CD8-positive, alpha-beta memory T cell (primary cell): ENCODE data around the gene SCYGR8. TPM values are rescaled to one million over a fixed set of nuclear protein-coding genes. Genes with fewer than 3 reads are reported as not detected.

Experiments
- CTCF ChIA-PET: fragments of 350-600 bp; sonication (Branson Sonifier 250); formaldehyde crosslinking; loops from one replicate; lab custom pipeline; 2021; ENCODE audit warnings: antibody characterized with exemption; lab: Charles Lee
- POLR2A ChIA-PET: fragments of 350-600 bp; sonication (Branson Sonifier 250); formaldehyde crosslinking; loops from one replicate; lab custom pipeline; 2021; ENCODE audit warnings: antibody characterized with exemption; lab: Charles Lee
- DNase-seq, 5 donors: peaks; one replicate each; pipeline versions ENCODE4 v3.0.0 to v3.0.0-alpha.2; 2020 to 2022; ENCODE audit warnings: mixed read lengths in 1 of 5
- H3K27ac ChIP-seq: one replicate; pipeline ENCODE4 v1.7.0; 2013; ENCODE audit warnings: low read depth, mild to moderate bottlenecking, low read length, moderate library complexity
- H3K27me3 ChIP-seq: 2 replicates; pipeline ENCODE4 v1.7.0; 2013; ENCODE audit warnings: low read length, mild to moderate bottlenecking; ENCODE audit not compliant: insufficient read depth, poor library complexity, severe bottlenecking
- H3K36me3 ChIP-seq: 2 replicates; pipeline ENCODE4 v1.7.0; 2013; ENCODE audit warnings: mild to moderate bottlenecking, low read length, moderate library complexity; ENCODE audit not compliant: insufficient read depth
- H3K4me1 ChIP-seq: 2 replicates; pipeline ENCODE4 v1.7.0; 2013; ENCODE audit warnings: mild to moderate bottlenecking, low read length, moderate library complexity; ENCODE audit not compliant: insufficient read depth
- H3K4me3 ChIP-seq: 2 replicates; pipeline ENCODE4 v1.7.0; 2013; ENCODE audit warnings: mild to moderate bottlenecking, low read length
- H3K9me3 ChIP-seq: 2 replicates; pipeline ENCODE4 v1.7.0; 2013; ENCODE audit warnings: mild to moderate bottlenecking, low read length
- H3K27ac Mint-ChIP-seq, 8 donors: one replicate each; pipeline ENCODE4 v1.8.0; 2020 to 2021; ENCODE audit warnings: mixed read lengths in 8 of 8, mild to moderate bottlenecking in 6 of 8, inconsistent platforms in 3 of 8, moderate library complexity in 3 of 8
- H3K27me3 Mint-ChIP-seq, 2 donors: one replicate each; pipeline ENCODE4 v1.8.0; 2020 to 2021; ENCODE audit warnings: mixed read lengths in 2 of 2, mild to moderate bottlenecking in 1 of 2, moderate library complexity in 1 of 2
- H3K36me3 Mint-ChIP-seq, 3 donors: one replicate each; pipeline ENCODE4 v1.8.0; 2020 to 2021; ENCODE audit warnings: mixed read lengths in 3 of 3, inconsistent platforms in 1 of 3, mild to moderate bottlenecking in 1 of 3
- H3K4me1 Mint-ChIP-seq, 3 donors: one replicate each; pipeline ENCODE4 v1.8.0; 2020 to 2021; ENCODE audit warnings: mixed read lengths in 3 of 3, inconsistent platforms in 1 of 3, mild to moderate bottlenecking in 1 of 3
- H3K4me3 Mint-ChIP-seq, 7 donors: one replicate each; pipeline ENCODE4 v1.8.0; 2020 to 2021; ENCODE audit warnings: mixed read lengths in 7 of 7, mild to moderate bottlenecking in 6 of 7, moderate library complexity in 4 of 7, inconsistent platforms in 2 of 7
- H3K9me3 Mint-ChIP-seq, 5 donors: one replicate each; pipeline ENCODE4 v1.8.0; 2020 to 2022; ENCODE audit warnings: mixed read lengths in 5 of 5, mild to moderate bottlenecking in 3 of 5, moderate library complexity in 2 of 5, inconsistent platforms in 1 of 5
- polyA plus RNA-seq: library from polyadenylated mRNA; unstranded; fragments of 300-500 nt; fragmentation: Illumina TruSeq; gene quantifications from one replicate; pipeline ENCODE4 v1.2.3, GENCODE V29; 2021
- total RNA-seq, 2 experiments: library from RNA; stranded (reverse); gene quantifications; one replicate each; pipeline ENCODE4 v1.2.3, GENCODE V29; 2021

SCYGR8 gene
- total and polyA plus RNA-seq, 3 experiments from 2014 or later, result not detected

GRCh38 chr2:227782804-227783203 is 37.1 kb downstream of the SCYGR8 start:
- Mint-ChIP-seq H3K4me3 (peak overlapping the region; percentile 68 to 92 (median 82)), H3K36me3 (no peaks in the 10 kb centered on the region), H3K27me3 (peaks cover 11 to 13% of the 10 kb centered on the region in 2 donors), H3K9me3 (no peaks in the 10 kb centered on the region), H3K27ac (peak overlapping the region in 7 of 8 donors; percentile 76 to 99 (median 93)), H3K4me1 (peaks cover 6 to 15% (median 12%) of the 10 kb centered on the region in 3 donors)
- CTCF ChIA-PET, result interaction anchor here (1.1 kb wide), 1 partner anchor 8 kb away, joined by 3 read pairs; no protein-coding TSS in a partner anchor
- no peaks in the 10 kb centered on the region for H3K4me1 ChIP-seq
- POLR2A ChIA-PET, result no interaction called here
- H3K27me3 ChIP-seq, result no peaks in the 10 kb centered on the region
- no peak for DNase-seq
- H3K9me3 ChIP-seq, result no peaks in the 10 kb centered on the region
- H3K4me3 ChIP-seq, result no peak overlapping the region
- H3K27ac ChIP-seq, result no peak overlapping the region
- no peaks in the 10 kb centered on the region for H3K36me3 ChIP-seq

DNA sequence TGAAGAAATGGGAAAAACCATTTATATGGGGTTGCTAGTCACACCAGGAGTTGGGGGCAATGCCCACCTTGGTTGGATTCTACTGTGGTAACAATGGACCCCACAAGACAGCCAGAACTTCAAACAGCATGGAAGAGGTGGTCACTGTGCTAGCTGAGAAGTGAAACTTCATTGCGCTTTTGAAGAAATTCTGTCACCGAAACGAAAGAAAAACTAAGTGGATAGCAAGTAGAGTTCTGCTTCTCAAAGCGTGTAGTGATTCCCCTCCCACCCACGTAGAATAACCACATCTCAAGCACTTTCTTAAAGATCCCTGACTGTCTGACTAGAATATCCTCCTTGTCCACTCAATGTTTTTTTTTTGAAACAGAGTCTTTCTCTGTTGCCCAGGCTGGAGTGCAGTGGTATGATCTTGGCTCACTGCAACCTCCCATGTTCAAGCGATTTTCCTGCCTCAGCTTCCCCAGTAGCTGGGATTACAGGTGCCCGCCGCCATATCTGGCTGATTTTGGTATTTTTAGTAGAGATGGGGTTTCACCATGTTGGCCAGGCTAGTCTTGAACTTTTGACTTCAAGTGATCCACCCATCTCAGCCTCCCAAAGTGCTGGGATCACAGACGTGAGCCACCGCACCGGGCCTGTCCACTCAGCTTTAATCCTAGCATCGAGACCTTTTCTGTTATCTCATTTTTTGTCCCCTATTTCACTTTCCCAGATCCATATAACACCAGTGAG is 37.9 kb downstream of the SCYGR8 start:
- H3K36me3 ChIP-seq, result no peaks in the 10 kb centered on the region
- Mint-ChIP-seq H3K4me3 (peak overlapping the region; percentile 68 to 92 (median 82)), H3K36me3 (peaks cover 0 to 6% (median 0%) of the 10 kb centered on the region in 3 donors), H3K9me3 (no peaks in the 10 kb centered on the region), H3K27me3 (peaks cover 9 to 13% of the 10 kb centered on the region in 2 donors), H3K4me1 (peaks cover 6 to 15% (median 12%) of the 10 kb centered on the region in 3 donors), H3K27ac (peak overlapping the region; percentile 76 to 99 (median 93))
- H3K9me3 ChIP-seq, result no peaks in the 10 kb centered on the region
- peak in 1 of 5 donors; percentile 22 for DNase-seq
- H3K4me3 ChIP-seq, result no peak overlapping the region
- H3K4me1 ChIP-seq, result no peaks in the 10 kb centered on the region
- CTCF ChIA-PET, result interaction anchor here (1.1 kb wide), 1 partner anchor 9 kb away, joined by 3 read pairs; no protein-coding TSS in a partner anchor
- peak overlapping the region; percentile 15 for H3K27ac ChIP-seq
- no peaks in the 10 kb centered on the region for H3K27me3 ChIP-seq
- POLR2A ChIA-PET, result no interaction called here

GRCh38 chr2:227785293-227785692 is 39.6 kb downstream of the SCYGR8 start:
- no peaks in the 10 kb centered on the region for H3K9me3 ChIP-seq
- Mint-ChIP-seq H3K27ac (peak overlapping the region in 2 of 8 donors; percentile 61 to 66), H3K9me3 (peaks cover 0 to 2% (median 0%) of the 10 kb centered on the region in 5 donors), H3K4me3 (no peak overlapping the region), H3K4me1 (peaks cover 6 to 17% (median 15%) of the 10 kb centered on the region in 3 donors), H3K36me3 (peaks cover 0 to 9% (median 0%) of the 10 kb centered on the region in 3 donors), H3K27me3 (peaks cover 8% of the 10 kb centered on the region in 2 donors)
- ChIA-PET CTCF (no interaction called here), POLR2A (no interaction called here)
- no peaks in the 10 kb centered on the region for H3K4me1 ChIP-seq
- no peak overlapping the region for H3K27ac ChIP-seq
- no peak overlapping the region for H3K4me3 ChIP-seq
- no peaks in the 10 kb centered on the region for H3K36me3 ChIP-seq
- no peaks in the 10 kb centered on the region for H3K27me3 ChIP-seq
- DNase-seq, result no peak

DNA sequence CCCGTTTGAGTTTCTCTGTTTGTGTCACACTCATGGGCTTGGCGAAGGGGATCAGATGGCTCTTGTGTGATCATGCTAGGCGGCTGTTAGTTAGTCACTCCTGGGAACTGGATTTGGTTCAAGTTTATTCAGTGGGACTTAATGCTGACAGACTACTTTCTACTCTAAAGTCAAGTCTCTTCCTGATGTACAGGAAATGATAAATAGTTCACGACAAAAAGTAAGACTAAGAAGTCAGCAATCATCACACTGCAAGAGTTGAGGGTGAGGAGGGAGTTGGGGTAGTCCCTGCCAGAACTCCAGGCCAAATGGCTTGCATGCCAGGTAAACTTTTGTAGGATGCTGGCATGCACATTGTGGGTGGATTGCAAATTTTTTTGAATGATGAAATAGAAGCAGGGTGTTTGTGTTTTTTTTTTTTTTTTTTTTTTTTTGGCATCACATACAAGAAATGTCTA is 42.9 kb downstream of the SCYGR8 start:
- no peaks in the 10 kb centered on the region for H3K9me3 ChIP-seq
- ChIA-PET POLR2A (no interaction called here), CTCF (no interaction called here)
- H3K27me3 ChIP-seq, result no peaks in the 10 kb centered on the region
- Mint-ChIP-seq H3K27me3 (peaks cover 3 to 10% of the 10 kb centered on the region in 2 donors), H3K4me1 (peaks cover under 1 to 8% (median 6%) of the 10 kb centered on the region in 3 donors), H3K27ac (peak overlapping the region in 1 of 8 donors; percentile 82), H3K36me3 (peaks cover 0 to 9% (median 0%) of the 10 kb centered on the region in 3 donors), H3K9me3 (peaks cover 0 to 2% (median 0%) of the 10 kb centered on the region in 5 donors), H3K4me3 (no peak overlapping the region)
- H3K4me3 ChIP-seq, result no peak overlapping the region
- H3K27ac ChIP-seq, result no peak overlapping the region
- no peaks in the 10 kb centered on the region for H3K4me1 ChIP-seq
- no peaks in the 10 kb centered on the region for H3K36me3 ChIP-seq
- no peak for DNase-seq

DNA sequence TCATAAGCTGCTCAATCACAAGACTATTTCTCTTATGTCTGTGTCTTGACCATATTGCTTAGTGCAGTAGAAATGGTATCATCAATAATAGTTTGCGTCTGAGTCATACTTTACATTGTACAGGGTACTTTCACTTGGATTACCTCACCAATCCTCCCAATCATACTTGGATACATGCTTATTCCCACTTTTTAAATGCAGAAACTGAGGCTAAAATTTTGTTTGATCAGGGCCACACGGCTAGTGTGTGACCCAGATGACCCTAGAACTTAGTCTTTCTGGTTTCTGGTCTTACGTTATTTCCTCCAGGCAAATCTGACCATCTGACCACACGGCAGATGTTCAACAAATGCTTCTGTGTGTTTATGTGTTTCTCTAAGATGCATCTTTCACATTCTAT is 44.1 kb downstream of the SCYGR8 start:
- ChIA-PET CTCF (no interaction called here), POLR2A (no interaction called here)
- Histone ChIP-seq H3K27me3 (no peaks in the 10 kb centered on the region), H3K9me3 (no peaks in the 10 kb centered on the region), H3K27ac (no peak overlapping the region), H3K4me3 (no peak overlapping the region), H3K36me3 (no peaks in the 10 kb centered on the region), H3K4me1 (no peaks in the 10 kb centered on the region)
- H3K36me3 Mint-ChIP-seq, result peaks cover 0 to 9% (median 0%) of the 10 kb centered on the region in 3 donors
- no peak overlapping the region for H3K27ac Mint-ChIP-seq
- H3K4me1 Mint-ChIP-seq, result peaks cover 0 to 4% (median 0%) of the 10 kb centered on the region in 3 donors
- no peak overlapping the region for H3K4me3 Mint-ChIP-seq
- DNase-seq, result no peak
- peaks cover 0 to 2% (median 0%) of the 10 kb centered on the region in 5 donors for H3K9me3 Mint-ChIP-seq
- peaks cover 5 to 10% of the 10 kb centered on the region in 2 donors for H3K27me3 Mint-ChIP-seq

DNA sequence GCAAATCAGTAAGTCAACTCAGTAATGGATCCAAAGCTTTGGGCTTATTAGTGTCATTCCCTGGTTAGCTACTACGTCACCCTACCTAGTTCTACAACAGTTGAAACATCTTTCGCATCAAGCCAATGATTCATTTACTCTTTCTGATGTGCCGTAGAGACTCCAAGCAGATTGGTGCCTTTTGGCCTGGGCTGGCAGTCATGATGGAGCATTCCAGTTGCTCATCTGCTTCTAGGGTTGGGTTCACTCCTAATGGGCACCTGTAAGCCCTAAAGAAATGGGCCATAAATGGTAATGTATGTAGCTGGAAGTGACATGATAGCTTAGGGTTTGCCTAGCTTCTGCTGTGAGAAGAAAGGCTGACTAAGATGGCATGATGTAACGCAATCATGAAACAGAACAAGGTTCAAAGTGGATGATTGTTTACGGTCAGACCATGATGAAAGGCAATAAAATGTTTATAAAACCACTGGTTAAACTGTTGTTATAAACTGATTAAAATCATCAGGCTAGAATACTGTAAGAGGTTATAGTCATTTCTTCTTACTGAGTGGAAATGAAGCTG is 47.5 kb downstream of the SCYGR8 start:
- peaks cover 4 to 10% of the 10 kb centered on the region in 2 donors for H3K27me3 Mint-ChIP-seq
- H3K27ac ChIP-seq, result no peak overlapping the region
- no peak overlapping the region for H3K27ac Mint-ChIP-seq
- CTCF ChIA-PET, result no interaction called here
- H3K4me3 Mint-ChIP-seq, result no peak overlapping the region
- no peaks in the 10 kb centered on the region for H3K4me1 ChIP-seq
- POLR2A ChIA-PET, result no interaction called here
- H3K4me1 Mint-ChIP-seq, result peaks cover 0 to 4% (median 0%) of the 10 kb centered on the region in 3 donors
- no peaks in the 10 kb centered on the region for H3K9me3 ChIP-seq
- H3K36me3 Mint-ChIP-seq, result peaks cover 0 to 6% (median 0%) of the 10 kb centered on the region in 3 donors
- no peaks in the 10 kb centered on the region for H3K36me3 ChIP-seq
- H3K9me3 Mint-ChIP-seq, result peaks cover 0 to 2% (median 0%) of the 10 kb centered on the region in 5 donors
- no peak overlapping the region for H3K4me3 ChIP-seq
- no peaks in the 10 kb centered on the region for H3K27me3 ChIP-seq
- no peak for DNase-seq
